HCT116 (cell line): ENCODE measurements around the gene KLF3. TPM values are rescaled to one million over a fixed set of nuclear protein-coding genes. Genes with fewer than 3 reads are reported as not detected.

Experiments
- ATAC-seq: fragments of 200-7000 bp; cut with Tn5 transposase; 2 replicates; pipeline ENCODE4 v1.9.1; 2020; ENCODE audit warnings: mild to moderate bottlenecking, moderate library complexity
- BruUV-seq: library from RNA; stranded (reverse); fragments of 400-500 nt; replicated peaks from 2 replicates; lab custom pipeline; 2021; lab: Mats Ljungman, UMichigan
- CTCF ChIA-PET: fragments of 300-600 bp; sonication (Branson Sonifier 250); formaldehyde crosslinking; loops from one replicate; lab custom pipeline; 2021; ENCODE audit warnings: antibody characterized with exemption; lab: Charles Lee
- POLR2A ChIA-PET: fragments of 300-600, 350-600 bp; sonication (Branson Sonifier 250); formaldehyde crosslinking; loops from one replicate; lab custom pipeline; 2021; ENCODE audit warnings: antibody characterized with exemption; lab: Charles Lee
- RAD21 ChIA-PET, 2 experiments: fragments of 300-600 bp; sonication (Branson Sonifier 250); formaldehyde crosslinking; loops; one replicate each; lab custom pipeline; 2023; ENCODE audit warnings: low total read pairs in 2 of 2; ENCODE audit not compliant: uncharacterized antibody in 2 of 2, unreplicated experiment in 2 of 2, low non-redundant PET in 1 of 2; lab: Charles Lee
- DNase-seq: peaks from one replicate; pipeline ENCODE4 v3.0.0-alpha.2; 2010; ENCODE audit warnings: low read depth, low spot score
- H2AFZ ChIP-seq: fragments of 200-600 bp; shearing (Covaris generic), sonication (generic); 2 replicates; pipeline ENCODE4 v1.6.1; 2017; ENCODE audit warnings: low read depth, mixed run types, mixed read lengths, antibody characterized with exemption, low read length; ENCODE audit not compliant: poor library complexity, severe bottlenecking
- H3K27ac ChIP-seq: 2 replicates; pipeline ENCODE4 v1.5.1; 2012; ENCODE audit warnings: low read depth, low read length
- H3K27me3 ChIP-seq: fragments of 200-600 bp; sonication (generic); 2 replicates; pipeline ENCODE4 v1.6.1; 2016; ENCODE audit warnings: mixed run types, low read length, mixed read lengths; ENCODE audit not compliant: insufficient read depth
- H3K36me3 ChIP-seq, 2 experiments: fragments of 200-500 bp in 1 of 2; fragments of 200-600 bp in 1 of 2; sonication (Bioruptor generic) in 1 of 2; sonication (generic) in 1 of 2; 2 replicates each; pipeline versions ENCODE4 v1.5.1 to v1.6.1; 2014 to 2016; ENCODE audit warnings: low read length in 2 of 2, inconsistent platforms in 1 of 2, mixed read lengths in 1 of 2, mixed run types in 1 of 2; ENCODE audit not compliant: insufficient read depth in 2 of 2, control insufficient read depth in 1 of 2
- H3K4me1 ChIP-seq, 2 experiments: fragments of 200-600 bp in 1 of 2; sonication (generic) in 1 of 2; 2 replicates each; pipeline versions ENCODE4 v1.5.1 to v1.6.1; 2012 to 2017; ENCODE audit warnings: low read length in 2 of 2, inconsistent platforms in 1 of 2, mild to moderate bottlenecking in 1 of 2, mixed read lengths in 1 of 2, mixed run types in 1 of 2, moderate library complexity in 1 of 2; ENCODE audit not compliant: insufficient read depth in 2 of 2, control insufficient read depth in 1 of 2
- H3K4me2 ChIP-seq: fragments of 200-600 bp; sonication (generic); 2 replicates; pipeline ENCODE4 v1.6.1; 2017; ENCODE audit warnings: mixed run types, low read length, mixed read lengths
- H3K4me3 ChIP-seq, 2 experiments: fragments of 200-600 bp in 1 of 2; sonication (generic) in 1 of 2; replicated peaks in 1 of 2; 2 replicates each; pipeline ENCODE4 v1.5.1; 2011 to 2016; ENCODE audit warnings: low read length in 2 of 2, control low read depth in 1 of 2, low read depth in 1 of 2, mild to moderate bottlenecking in 1 of 2, mixed read lengths in 1 of 2, mixed run types in 1 of 2
- H3K79me2 ChIP-seq: fragments of 200-600 bp; sonication (generic); 2 replicates; pipeline ENCODE4 v1.6.1; 2017; ENCODE audit warnings: mild to moderate bottlenecking, mixed run types, low read length, moderate library complexity, mixed read lengths; ENCODE audit not compliant: insufficient read depth
- H3K9ac ChIP-seq: fragments of 200-600 bp; sonication (generic); 2 replicates; pipeline ENCODE4 v1.6.1; 2016; ENCODE audit warnings: low read length, mixed read lengths
- H3K9me2 ChIP-seq: fragments of 200-600 bp; sonication (generic), shearing (Covaris generic); 2 replicates; pipeline ENCODE4 v1.6.1; 2017; ENCODE audit warnings: mixed run types, mild to moderate bottlenecking, moderate library complexity; ENCODE audit not compliant: insufficient read depth
- H3K9me3 ChIP-seq, 2 experiments: fragments of 200-500 bp in 1 of 2; fragments of 200-600 bp in 1 of 2; sonication (Bioruptor generic) in 1 of 2; sonication (generic) in 1 of 2; 2 replicates each; pipeline ENCODE4 v1.6.1; 2014 to 2017; ENCODE audit warnings: low read length in 2 of 2, mixed read lengths in 2 of 2, inconsistent platforms in 1 of 2, low read depth in 1 of 2, mild to moderate bottlenecking in 1 of 2, mixed run types in 1 of 2, moderate library complexity in 1 of 2; ENCODE audit not compliant: control insufficient read depth in 1 of 2, insufficient read depth in 1 of 2
- H4K20me1 ChIP-seq: fragments of 200-600 bp; sonication (generic), shearing (Covaris generic); 2 replicates; pipeline ENCODE4 v1.6.1; 2017; ENCODE audit warnings: mixed run types, mild to moderate bottlenecking, moderate library complexity; ENCODE audit not compliant: insufficient read depth
- CBX3 ChIP-seq: IDR thresholded peaks from 2 replicates; pipeline ENCODE4 v1.6.1; 2012; ENCODE audit warnings: low read depth
- CTCF ChIP-seq, 3 experiments: fragments of 200-600 bp in 1 of 3; sonication (generic) in 1 of 3; IDR thresholded peaks in 2 of 3; conservative IDR thresholded peaks in 1 of 3; 2 replicates each; pipeline ENCODE4 v1.5.1; 2012 to 2017; ENCODE audit warnings: low read depth in 2 of 3, low read length in 2 of 3, antibody characterized with exemption in 1 of 3, borderline replicate concordance in 1 of 3, control low read depth in 1 of 3, mild to moderate bottlenecking in 1 of 3, mixed read lengths in 1 of 3, mixed run types in 1 of 3, moderate library complexity in 1 of 3; ENCODE audit not compliant: insufficient read depth in 1 of 3
- EGR1 ChIP-seq: IDR thresholded peaks from 2 replicates; pipeline ENCODE4 v1.6.1; 2012; ENCODE audit warnings: low read depth
- ELF1 ChIP-seq: IDR thresholded peaks from 2 replicates; pipeline ENCODE4 v1.6.1; 2012; ENCODE audit warnings: low read depth, borderline replicate concordance
- EZH2 ChIP-seq: fragments of 200-600 bp; sonication (generic); IDR thresholded peaks from 2 replicates; pipeline ENCODE4 v1.6.1; 2017; ENCODE audit warnings: antibody characterized with exemption, mixed run types
- EZH2phosphoT487 ChIP-seq: fragments of 200-600 bp; IDR thresholded peaks from 2 replicates; pipeline ENCODE4 v1.6.1; 2018; ENCODE audit warnings: antibody characterized with exemption, borderline replicate concordance
- FOSL1 ChIP-seq: IDR thresholded peaks from 2 replicates; pipeline ENCODE4 v1.6.1; 2012; ENCODE audit warnings: low read depth
- POLR2A ChIP-seq: IDR thresholded peaks from 2 replicates; pipeline ENCODE4 v1.7.0; 2011; ENCODE audit warnings: borderline replicate concordance; ENCODE audit not compliant: insufficient read depth, insufficient read length; ENCODE audit errors: extremely low read depth
- POLR2AphosphoS5 ChIP-seq: IDR thresholded peaks from 2 replicates; pipeline ENCODE4 v1.6.1; 2011; ENCODE audit warnings: mild to moderate bottlenecking, low read depth, low read length, moderate library complexity
- RAD21 ChIP-seq: IDR thresholded peaks from 2 replicates; pipeline ENCODE4 v1.6.1; 2012; ENCODE audit warnings: low read depth, mild to moderate bottlenecking
- SP1 ChIP-seq: IDR thresholded peaks from 2 replicates; pipeline ENCODE4 v1.6.1; 2012; ENCODE audit warnings: low read depth
- SRF ChIP-seq: IDR thresholded peaks from 2 replicates; pipeline ENCODE4 v1.6.1; 2012; ENCODE audit warnings: low read depth
- TCF7L2 ChIP-seq: IDR thresholded peaks from 2 replicates; pipeline ENCODE4 v1.7.0; 2011; ENCODE audit warnings: borderline replicate concordance, inconsistent platforms; ENCODE audit not compliant: insufficient read depth, insufficient read length; ENCODE audit errors: extremely low read depth
- ZFX ChIP-seq: fragments of 450-650 bp; IDR thresholded peaks from 2 replicates; pipeline ENCODE4 v1.6.1; 2017
- intact Hi-C: fragments of 100-400 bp; cut with micrococcal nuclease; formaldehyde crosslinking; loops from 2 replicates; pipeline ENCODE4 v1.10.0; 2022
- total RNA-seq: library from RNA; stranded (reverse); gene quantifications from one replicate; pipeline ENCODE4 v1.2.1, GENCODE V29; 2021; ENCODE audit not compliant: unreplicated experiment
- TF ChIP-seq, protein P1 (sequence below): IDR thresholded peaks from 2 replicates; pipeline ENCODE4 v1.6.1; 2012; ENCODE audit warnings: low read depth
- TF ChIP-seq, protein P2 (sequence below): IDR thresholded peaks from 2 replicates; pipeline ENCODE4 v1.6.1; 2011; ENCODE audit warnings: mild to moderate bottlenecking, low read length, moderate library complexity; ENCODE audit not compliant: insufficient replicate concordance; ENCODE audit errors: extremely low read depth

KLF3 gene
- total RNA-seq, 1 experiment from 2014 or later, result 44.2 TPM

GRCh38 chr4:38654273-38654672, 9.7 kb upstream of the KLF3 start (continued):
- TF ChIP-seq CTCF (IDR thresholded peaks at IDR 0.05 in 2 of 3, conservative IDR thresholded peaks at IDR 0.05 in 1 of 3; ENCODE audit: borderline replicate concordance in 1 of 3, insufficient read depth in 1 of 3, low read depth in 2 of 3, low read length in 2 of 3) (no peak), EZH2 (no peak), SRF (no peak)

DNA sequence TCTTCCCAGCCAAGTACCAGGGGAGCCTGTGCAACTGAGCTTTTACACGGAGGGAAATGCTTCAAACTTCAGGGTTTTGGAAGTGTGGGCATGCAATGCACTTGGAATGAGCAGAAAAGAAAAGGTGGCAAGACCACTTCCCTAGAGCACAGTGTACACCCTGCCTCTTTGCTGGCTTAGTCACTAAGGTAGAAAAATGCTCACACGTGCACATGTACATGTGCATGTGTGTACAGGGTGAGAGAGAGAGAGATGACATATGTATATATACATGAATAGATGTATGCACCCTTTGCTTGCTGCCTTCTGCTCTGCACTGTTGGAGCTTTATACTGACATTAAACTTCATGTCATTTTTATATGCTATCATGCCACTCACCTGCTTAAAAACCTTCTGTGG, 7.9 kb upstream of the KLF3 start:
- ChIA-PET POLR2A (no interaction called here), CTCF (no interaction called here), RAD21 (no interaction called here)
- H4K20me1 ChIP-seq, result no peaks in the 10 kb centered on the region
- H3K9ac ChIP-seq, result no peak overlapping the region
- no peak overlapping the region for H3K4me2 ChIP-seq
- intact Hi-C loops, result no loop called here
- no peaks in the 10 kb centered on the region for H3K9me3 ChIP-seq
- no peak for ATAC-seq
- H3K9me2 ChIP-seq, result no peaks in the 10 kb centered on the region
- BruUV-seq, result no TSS peak
- no peak overlapping the region for H2AFZ ChIP-seq
- no peaks in the 10 kb centered on the region for H3K79me2 ChIP-seq
- no peaks in the 10 kb centered on the region for H3K27me3 ChIP-seq
- no peaks in the 10 kb centered on the region for H3K36me3 ChIP-seq
- no peaks in the 10 kb centered on the region for H3K4me1 ChIP-seq
- no peak overlapping the region for H3K4me3 ChIP-seq
- no peak overlapping the region for H3K27ac ChIP-seq
- no peak for DNase-seq
- TF ChIP-seq CBX3, result no peak
- TF ChIP-seq, protein P1, sequence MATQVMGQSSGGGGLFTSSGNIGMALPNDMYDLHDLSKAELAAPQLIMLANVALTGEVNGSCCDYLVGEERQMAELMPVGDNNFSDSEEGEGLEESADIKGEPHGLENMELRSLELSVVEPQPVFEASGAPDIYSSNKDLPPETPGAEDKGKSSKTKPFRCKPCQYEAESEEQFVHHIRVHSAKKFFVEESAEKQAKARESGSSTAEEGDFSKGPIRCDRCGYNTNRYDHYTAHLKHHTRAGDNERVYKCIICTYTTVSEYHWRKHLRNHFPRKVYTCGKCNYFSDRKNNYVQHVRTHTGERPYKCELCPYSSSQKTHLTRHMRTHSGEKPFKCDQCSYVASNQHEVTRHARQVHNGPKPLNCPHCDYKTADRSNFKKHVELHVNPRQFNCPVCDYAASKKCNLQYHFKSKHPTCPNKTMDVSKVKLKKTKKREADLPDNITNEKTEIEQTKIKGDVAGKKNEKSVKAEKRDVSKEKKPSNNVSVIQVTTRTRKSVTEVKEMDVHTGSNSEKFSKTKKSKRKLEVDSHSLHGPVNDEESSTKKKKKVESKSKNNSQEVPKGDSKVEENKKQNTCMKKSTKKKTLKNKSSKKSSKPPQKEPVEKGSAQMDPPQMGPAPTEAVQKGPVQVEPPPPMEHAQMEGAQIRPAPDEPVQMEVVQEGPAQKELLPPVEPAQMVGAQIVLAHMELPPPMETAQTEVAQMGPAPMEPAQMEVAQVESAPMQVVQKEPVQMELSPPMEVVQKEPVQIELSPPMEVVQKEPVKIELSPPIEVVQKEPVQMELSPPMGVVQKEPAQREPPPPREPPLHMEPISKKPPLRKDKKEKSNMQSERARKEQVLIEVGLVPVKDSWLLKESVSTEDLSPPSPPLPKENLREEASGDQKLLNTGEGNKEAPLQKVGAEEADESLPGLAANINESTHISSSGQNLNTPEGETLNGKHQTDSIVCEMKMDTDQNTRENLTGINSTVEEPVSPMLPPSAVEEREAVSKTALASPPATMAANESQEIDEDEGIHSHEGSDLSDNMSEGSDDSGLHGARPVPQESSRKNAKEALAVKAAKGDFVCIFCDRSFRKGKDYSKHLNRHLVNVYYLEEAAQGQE, result no peak
- no peak for TF ChIP-seq SP1
- TF ChIP-seq CTCF (IDR thresholded peaks at IDR 0.05 in 2 of 3, conservative IDR thresholded peaks at IDR 0.05 in 1 of 3; ENCODE audit: borderline replicate concordance in 1 of 3, insufficient read depth in 1 of 3, low read depth in 2 of 3, low read length in 2 of 3), result no peak
- no peak for TF ChIP-seq RAD21
- TF ChIP-seq, protein P2, sequence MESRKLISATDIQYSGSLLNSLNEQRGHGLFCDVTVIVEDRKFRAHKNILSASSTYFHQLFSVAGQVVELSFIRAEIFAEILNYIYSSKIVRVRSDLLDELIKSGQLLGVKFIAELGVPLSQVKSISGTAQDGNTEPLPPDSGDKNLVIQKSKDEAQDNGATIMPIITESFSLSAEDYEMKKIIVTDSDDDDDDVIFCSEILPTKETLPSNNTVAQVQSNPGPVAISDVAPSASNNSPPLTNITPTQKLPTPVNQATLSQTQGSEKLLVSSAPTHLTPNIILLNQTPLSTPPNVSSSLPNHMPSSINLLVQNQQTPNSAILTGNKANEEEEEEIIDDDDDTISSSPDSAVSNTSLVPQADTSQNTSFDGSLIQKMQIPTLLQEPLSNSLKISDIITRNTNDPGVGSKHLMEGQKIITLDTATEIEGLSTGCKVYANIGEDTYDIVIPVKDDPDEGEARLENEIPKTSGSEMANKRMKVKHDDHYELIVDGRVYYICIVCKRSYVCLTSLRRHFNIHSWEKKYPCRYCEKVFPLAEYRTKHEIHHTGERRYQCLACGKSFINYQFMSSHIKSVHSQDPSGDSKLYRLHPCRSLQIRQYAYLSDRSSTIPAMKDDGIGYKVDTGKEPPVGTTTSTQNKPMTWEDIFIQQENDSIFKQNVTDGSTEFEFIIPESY, result no peak
- no peak for TF ChIP-seq ELF1
- TF ChIP-seq TCF7L2, result no peak
- no peak for TF ChIP-seq ZFX
- TF ChIP-seq EZH2phosphoT487, result no peak
- no peak for TF ChIP-seq EGR1
- no peak for TF ChIP-seq FOSL1
- TF ChIP-seq POLR2A, result no peak
- no peak for TF ChIP-seq EZH2
- TF ChIP-seq POLR2AphosphoS5, result no peak
